GM10266 (cell line): ENCODE measurements around the gene PDCD1.

Experiments
- DNase-seq: peaks from one replicate; pipeline ENCODE4 v3.0.0; 2012; ENCODE audit errors: extremely low spot score
- TF ChIP-seq, protein P1 (sequence below): IDR thresholded peaks from 2 replicates; pipeline ENCODE4 v1.5.1; 2012; ENCODE audit warnings: mild to moderate bottlenecking, low read depth; ENCODE audit not compliant: control insufficient read depth, insufficient read depth; ENCODE audit errors: missing control alignments

PDCD1 gene

DNA sequence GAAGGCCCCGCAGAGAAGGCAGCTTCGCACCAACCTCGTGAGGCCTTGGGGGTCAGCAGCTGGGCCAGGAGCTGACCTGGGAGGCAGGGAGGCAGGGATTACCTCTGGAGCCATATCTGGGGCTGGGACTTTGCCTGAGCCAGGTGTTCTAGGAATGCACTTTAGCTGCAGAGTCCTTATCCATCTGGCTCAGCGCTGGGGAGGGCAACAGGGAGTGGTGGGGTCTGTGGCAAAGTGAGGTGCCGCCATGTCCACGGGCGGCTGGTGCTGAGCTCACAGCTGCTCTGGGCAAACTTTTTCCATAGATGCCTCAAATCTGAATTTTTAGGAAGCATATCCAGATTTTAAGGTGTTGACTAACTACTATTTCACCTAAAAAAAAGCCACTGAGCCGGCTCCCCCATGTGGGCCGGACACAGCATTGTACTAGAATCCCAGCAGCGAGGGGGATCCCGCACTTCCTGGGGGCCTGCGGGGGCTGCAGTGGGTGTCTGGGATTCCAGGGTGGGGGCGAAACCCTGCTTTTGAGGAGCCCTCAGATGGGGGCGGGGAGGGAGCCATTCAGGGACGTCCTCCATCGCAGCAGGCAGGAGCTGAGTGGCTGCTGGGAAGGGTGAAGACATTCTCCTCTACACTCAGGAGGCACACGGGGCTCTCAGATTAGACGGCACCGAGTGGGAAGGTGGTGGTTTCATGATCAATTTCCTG, 45.5 kb upstream of the PDCD1 start:
- no peak for DNase-seq
- TF ChIP-seq, protein P1, sequence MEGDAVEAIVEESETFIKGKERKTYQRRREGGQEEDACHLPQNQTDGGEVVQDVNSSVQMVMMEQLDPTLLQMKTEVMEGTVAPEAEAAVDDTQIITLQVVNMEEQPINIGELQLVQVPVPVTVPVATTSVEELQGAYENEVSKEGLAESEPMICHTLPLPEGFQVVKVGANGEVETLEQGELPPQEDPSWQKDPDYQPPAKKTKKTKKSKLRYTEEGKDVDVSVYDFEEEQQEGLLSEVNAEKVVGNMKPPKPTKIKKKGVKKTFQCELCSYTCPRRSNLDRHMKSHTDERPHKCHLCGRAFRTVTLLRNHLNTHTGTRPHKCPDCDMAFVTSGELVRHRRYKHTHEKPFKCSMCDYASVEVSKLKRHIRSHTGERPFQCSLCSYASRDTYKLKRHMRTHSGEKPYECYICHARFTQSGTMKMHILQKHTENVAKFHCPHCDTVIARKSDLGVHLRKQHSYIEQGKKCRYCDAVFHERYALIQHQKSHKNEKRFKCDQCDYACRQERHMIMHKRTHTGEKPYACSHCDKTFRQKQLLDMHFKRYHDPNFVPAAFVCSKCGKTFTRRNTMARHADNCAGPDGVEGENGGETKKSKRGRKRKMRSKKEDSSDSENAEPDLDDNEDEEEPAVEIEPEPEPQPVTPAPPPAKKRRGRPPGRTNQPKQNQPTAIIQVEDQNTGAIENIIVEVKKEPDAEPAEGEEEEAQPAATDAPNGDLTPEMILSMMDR, result no peak

DNA sequence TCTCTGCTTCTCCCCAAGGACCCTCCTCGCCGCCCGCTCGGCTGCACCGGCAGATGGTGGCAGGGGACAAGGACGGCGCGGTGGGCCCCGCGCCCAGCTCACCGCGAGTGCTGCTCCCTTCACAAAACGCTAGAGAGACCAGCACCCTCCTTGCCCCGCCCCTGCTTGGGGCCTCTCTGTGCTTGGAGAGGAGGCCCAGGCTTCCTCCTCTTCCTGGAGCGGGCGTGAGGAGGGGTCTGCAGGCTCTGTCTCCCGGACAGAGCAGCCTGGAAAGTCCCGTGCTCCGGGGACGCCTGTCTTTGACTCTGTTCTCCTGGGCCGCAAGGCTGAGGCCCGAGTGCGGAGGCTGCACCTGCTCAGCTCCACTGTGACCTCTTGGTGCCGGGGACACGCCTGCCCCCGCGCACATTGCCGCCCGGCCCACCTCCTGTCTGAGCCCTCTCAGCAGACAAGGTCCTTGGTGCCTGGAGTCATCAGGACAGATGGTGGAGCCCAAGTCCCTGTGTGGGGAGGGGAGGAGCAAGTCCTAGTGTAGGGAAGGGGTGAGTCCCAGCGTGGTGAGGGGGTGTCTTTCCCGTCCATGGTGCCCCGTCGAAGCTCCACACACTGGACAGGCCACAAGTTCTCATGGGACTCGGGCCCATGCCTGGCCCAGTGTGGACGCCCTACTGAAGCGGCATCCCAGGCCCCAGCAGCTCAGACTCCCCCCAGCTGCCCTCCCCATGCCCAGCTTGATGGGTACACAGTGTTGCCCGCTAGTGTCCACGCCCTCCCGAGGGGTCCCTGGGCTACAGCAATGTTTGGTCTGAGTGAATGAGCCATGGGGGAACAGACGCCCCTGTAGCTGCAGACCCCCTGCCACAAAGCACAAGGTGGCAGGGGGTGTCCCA, 44.7 kb upstream of the PDCD1 start:
- TF ChIP-seq, protein P1, result no peak
- DNase-seq, result no peak

DNA sequence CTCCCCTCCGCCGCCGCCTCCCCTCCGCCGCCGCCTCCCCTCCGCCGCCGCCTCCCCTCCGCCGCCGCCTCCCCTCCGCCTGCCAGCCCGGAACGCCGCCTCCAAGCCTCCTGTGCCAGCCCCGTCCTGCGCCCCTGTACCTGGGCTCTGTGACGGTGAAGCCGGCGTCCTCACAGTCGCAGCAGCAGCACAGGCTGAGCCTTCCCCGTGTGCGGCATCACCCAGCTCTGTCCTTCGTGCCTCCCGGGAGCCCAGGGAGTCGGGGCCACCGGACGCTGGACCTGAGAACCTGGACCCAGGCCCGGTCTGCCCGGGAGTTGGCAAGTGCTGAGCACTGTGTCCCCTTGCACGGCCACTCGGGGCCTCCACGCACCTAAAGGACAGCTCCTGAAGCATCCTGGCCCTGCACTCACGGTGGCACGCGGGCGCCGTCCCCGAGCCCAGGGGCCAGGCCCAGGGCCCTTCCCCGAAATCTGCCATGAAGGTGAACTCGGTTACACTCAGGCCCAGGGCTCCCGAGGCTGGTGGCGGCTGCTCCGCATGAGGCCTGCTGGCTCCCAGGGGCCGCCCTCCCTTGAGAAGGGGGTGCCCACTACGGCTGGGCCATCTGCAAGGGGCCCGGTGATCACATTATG, 43.8 kb upstream of the PDCD1 start:
- no peak for DNase-seq
- TF ChIP-seq, protein P1, result no peak

DNA sequence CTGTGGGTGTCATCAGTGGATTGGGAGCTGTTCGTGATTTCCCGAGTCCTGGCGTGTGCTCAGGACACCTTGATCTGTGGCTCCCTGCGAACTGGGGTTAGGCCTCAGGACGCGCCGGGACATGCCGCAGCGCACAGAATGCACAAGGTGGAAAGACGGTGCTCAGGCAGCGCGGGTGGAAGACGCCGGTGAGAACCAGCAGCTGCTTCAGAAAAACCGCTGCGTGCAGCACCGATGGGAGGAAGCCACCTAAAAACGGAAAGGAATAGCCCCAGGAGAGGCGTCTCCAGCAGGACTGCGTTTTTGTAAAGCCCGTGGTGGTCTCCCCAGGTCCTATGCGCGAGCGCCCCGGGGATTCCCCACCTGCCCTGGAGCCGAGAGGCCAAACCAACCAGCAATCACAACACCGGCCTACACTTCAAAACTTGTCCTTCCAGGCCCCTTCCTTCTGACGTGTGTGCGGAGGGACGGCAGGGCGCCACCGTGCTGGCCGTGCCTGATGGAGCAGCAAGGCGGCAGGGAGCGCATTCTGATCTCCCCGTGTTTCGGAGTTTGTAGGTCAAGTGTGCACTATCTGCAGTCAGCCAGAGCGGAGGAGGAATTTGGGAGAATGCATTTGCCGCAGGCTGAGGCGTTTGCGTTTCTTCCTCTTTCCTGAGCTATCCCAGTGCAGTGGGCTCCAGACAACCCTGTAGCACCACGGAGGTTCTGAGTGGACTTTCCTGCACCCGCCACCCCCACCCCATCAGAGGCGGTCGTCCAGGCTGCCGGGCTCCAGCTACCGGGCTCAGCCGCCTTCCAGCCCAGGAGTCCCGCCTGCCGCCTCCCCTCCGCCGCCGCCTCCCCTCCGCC, 43.0 kb upstream of the PDCD1 start:
- DNase-seq, result no peak

DNA sequence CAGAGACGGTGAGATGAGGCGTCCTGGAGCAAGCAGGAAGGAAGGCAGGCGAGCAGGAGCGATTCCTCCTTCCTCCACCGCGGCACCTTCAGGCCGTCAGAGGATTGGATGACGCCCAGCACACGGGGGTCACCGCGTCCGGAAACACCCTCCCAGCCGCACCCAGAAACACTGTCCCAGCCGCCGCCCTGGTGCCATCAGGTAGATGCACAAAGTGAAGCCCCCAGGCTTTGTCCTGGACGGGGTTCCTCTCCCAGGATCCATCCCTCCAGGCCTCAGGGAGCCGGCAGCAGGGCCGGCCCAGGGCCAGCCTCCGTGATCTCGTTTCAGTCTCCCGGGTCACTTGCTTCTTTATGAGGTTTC, 42.3 kb upstream of the PDCD1 start:
- no peak for DNase-seq
- TF ChIP-seq, protein P1, result no peak

More for the DNA sequence above, 43.0 kb upstream of the PDCD1 start:
- TF ChIP-seq, protein P1, result no peak

DNA sequence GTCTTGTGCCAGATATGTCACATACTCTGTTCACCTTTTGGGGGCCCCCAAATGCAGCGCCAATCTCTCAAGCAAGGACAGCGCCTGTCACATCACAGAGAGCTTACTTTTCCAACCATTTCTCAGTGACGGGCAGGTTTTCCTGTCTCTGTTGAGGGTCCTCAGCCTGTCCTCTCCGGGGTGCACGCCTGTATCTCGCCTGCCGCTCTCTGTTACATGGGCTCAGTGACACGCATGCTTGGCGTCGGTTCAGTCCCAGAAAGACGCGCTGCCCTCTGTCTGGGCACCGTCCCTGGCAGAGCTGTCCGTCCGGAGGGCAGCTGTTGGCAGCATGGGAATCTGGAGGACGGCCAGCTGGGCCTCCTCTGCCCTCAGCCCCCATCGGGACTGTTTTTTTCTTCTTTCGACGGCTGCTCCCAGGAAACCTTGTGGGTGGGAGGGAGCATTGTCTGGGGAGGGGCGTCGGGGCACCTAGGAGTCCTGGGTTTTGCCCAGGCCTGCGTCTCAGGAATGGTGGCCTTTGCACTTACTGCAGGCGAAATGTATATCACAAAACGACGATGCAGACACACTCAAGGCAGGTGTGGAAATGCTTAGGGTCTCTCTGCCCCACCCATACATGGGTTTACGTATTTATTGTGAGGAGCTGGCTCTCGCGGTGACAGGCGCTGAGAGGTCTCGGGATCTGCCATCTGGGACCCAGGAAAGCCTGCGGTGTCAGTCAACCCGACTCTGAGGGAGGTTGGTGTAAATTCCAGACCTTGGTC, 41.7 kb upstream of the PDCD1 start:
- TF ChIP-seq, protein P1, result no peak
- no peak for DNase-seq
